Panc1 (cell line): Measurements from ENCODE around the gene AMD1. TPM values are rescaled to one million over a fixed set of nuclear protein-coding genes. Genes with fewer than 3 reads are reported as not detected.
A peak's percentile ranks its signal among the peaks of the same experiment; 100 is the strongest.

Experiments
- ATAC-seq: fragments of 200-7000 bp; cut with Tn5 transposase; 2 replicates; pipeline ENCODE4 v1.9.1; 2020; ENCODE audit warnings: mild to moderate bottlenecking, moderate library complexity
- BruUV-seq: library from RNA; stranded (reverse); fragments of 400-500 nt; replicated peaks from 2 replicates; lab custom pipeline; 2021; lab: Mats Ljungman, UMichigan
- CTCF ChIA-PET: fragments of 300-600 bp; sonication (Branson Sonifier 250); formaldehyde crosslinking; loops from one replicate; lab custom pipeline; 2022; ENCODE audit warnings: antibody characterized with exemption; lab: Charles Lee
- POLR2A ChIA-PET: fragments of 300-600 bp; sonication (Branson Sonifier 250); formaldehyde crosslinking; loops from one replicate; lab custom pipeline; 2022; ENCODE audit warnings: antibody characterized with exemption; lab: Charles Lee
- DNase-seq: peaks from one replicate; pipeline ENCODE4 v3.0.0-alpha.2; 2010; ENCODE audit warnings: low read depth, low spot score
- H3K27ac ChIP-seq: 2 replicates; pipeline ENCODE4 v1.5.1; 2011; ENCODE audit warnings: mild to moderate bottlenecking, low read length, inconsistent platforms
- H3K27me3 ChIP-seq: fragments of 200-500 bp; sonication (Bioruptor generic); 2 replicates; pipeline ENCODE4 v1.6.0; 2014; ENCODE audit warnings: low read length, inconsistent platforms; ENCODE audit not compliant: control insufficient read depth, insufficient read depth
- H3K36me3 ChIP-seq: fragments of 200-500 bp; sonication (Bioruptor generic); 2 replicates; pipeline ENCODE4 v1.5.1; 2014; ENCODE audit warnings: inconsistent platforms, mild to moderate bottlenecking, low read length, moderate library complexity; ENCODE audit not compliant: control insufficient read depth, insufficient read depth
- H3K4me1 ChIP-seq: 2 replicates; pipeline ENCODE4 v1.5.1; 2011; ENCODE audit warnings: inconsistent platforms, mild to moderate bottlenecking, low read length, moderate library complexity; ENCODE audit not compliant: control insufficient read depth, insufficient read depth
- H3K4me3 ChIP-seq, 2 experiments: 2 replicates each; pipeline ENCODE4 v1.5.1; 2011 to 2012; ENCODE audit warnings: low read depth in 2 of 2, low read length in 2 of 2, mild to moderate bottlenecking in 2 of 2, inconsistent platforms in 1 of 2, moderate library complexity in 1 of 2
- H3K9me3 ChIP-seq: fragments of 200-500 bp; sonication (Bioruptor generic); 2 replicates; pipeline ENCODE4 v1.5.1; 2014; ENCODE audit warnings: low read depth, mild to moderate bottlenecking, inconsistent platforms, low read length, moderate library complexity; ENCODE audit not compliant: control insufficient read depth, insufficient read depth
- CTCF ChIP-seq: fragments of 450-650 bp; IDR thresholded peaks from 2 replicates; pipeline ENCODE4 v1.5.1; 2017; ENCODE audit warnings: mild to moderate bottlenecking
- POLR2AphosphoS5 ChIP-seq: IDR thresholded peaks from 2 replicates; pipeline ENCODE4 v1.6.1; 2012; ENCODE audit warnings: mild to moderate bottlenecking, low read depth, low read length, moderate library complexity
- REST ChIP-seq, 2 experiments: IDR thresholded peaks; 2 replicates each; pipeline ENCODE4 v1.6.1; 2011 to 2012; ENCODE audit warnings: low read depth in 2 of 2, control low read depth in 1 of 2, low read length in 1 of 2, mild to moderate bottlenecking in 1 of 2, moderate library complexity in 1 of 2; ENCODE audit not compliant: insufficient read depth in 1 of 2
- SIN3A ChIP-seq: IDR thresholded peaks from 2 replicates; pipeline ENCODE4 v1.6.1; 2012; ENCODE audit warnings: low read depth, mild to moderate bottlenecking, low read length, moderate library complexity, borderline replicate concordance; ENCODE audit not compliant: insufficient read depth
- TCF7L2 ChIP-seq: IDR thresholded peaks from 2 replicates; pipeline ENCODE4 v1.6.1; 2011; ENCODE audit warnings: mild to moderate bottlenecking, low read depth, low read length, inconsistent platforms
- in situ Hi-C: cut with HindIII; loops from 2 replicates; pipeline ENCODE4 v1.10.0; 2016; ENCODE audit warnings: low sequenced_read_pairs, low pct_unique_long_range_greater_than_20kb
- intact Hi-C: fragments of 100-400 bp; cut with micrococcal nuclease; formaldehyde crosslinking; loops from one replicate; pipeline ENCODE4 v1.10.0; 2022; ENCODE audit not compliant: unreplicated experiment
- total RNA-seq: library from RNA; stranded (reverse); gene quantifications from one replicate; pipeline ENCODE4 v1.2.1, GENCODE V29; 2021; ENCODE audit not compliant: unreplicated experiment

The AMD1 gene
- total RNA-seq, 1 experiment from 2014 or later = 81.7 TPM

- no peak overlapping the region for H3K27ac ChIP-seq
- H3K4me1 ChIP-seq = no peaks in the 10 kb centered on the region
- no peak overlapping the region for H3K4me3 ChIP-seq
- ChIA-PET POLR2A (interaction anchor here (0.6 kb wide), 1 partner anchor 47 kb away, joined by 3 read pairs; no protein-coding TSS in a partner anchor), CTCF (interaction anchor here (0.6 to 1.1 kb wide), 4 partner anchors 15 to 709 kb away, joined by 3 to 4 read pairs (median 3); no protein-coding TSS in a partner anchor)
- TF ChIP-seq REST (IDR thresholded peaks at IDR 0.05; ENCODE audit: insufficient read depth in 1 of 2, low read depth in 2 of 2, low read length in 1 of 2) = no peak
- TF ChIP-seq CTCF = no peak
- TF ChIP-seq POLR2AphosphoS5 = no peak
- no peak for TF ChIP-seq TCF7L2
- no peak for TF ChIP-seq SIN3A
- H3K27me3 ChIP-seq = no peaks in the 10 kb centered on the region
- ATAC-seq (peak; percentile 94), DNase-seq (peak; percentile 96)
- no TSS peak for BruUV-seq
- in situ Hi-C loops = no loop called here
- no peaks in the 10 kb centered on the region for H3K36me3 ChIP-seq
- intact Hi-C loops = no loop called here
- H3K9me3 ChIP-seq = no peaks in the 10 kb centered on the region
These were observed 70.1 kb downstream of the AMD1 start for GRCh38 chr6:110944681-110945151.

Other genes with a start within 250 kb of the AMD1 start
- gene CDK19, start 59.3 kb upstream of the AMD1 start, total RNA-seq = 48.4 TPM
- 146 TPM for gene GTF3C6, start 83.9 kb downstream of the AMD1 start, total RNA-seq
- gene RPF2, start 107.3 kb downstream of the AMD1 start, total RNA-seq = 82.2 TPM
- 0.18 TPM for gene SLC16A10, start 212.7 kb downstream of the AMD1 start, total RNA-seq